Trophoblast cell (in vitro differentiated cells and primary cell): ENCODE measurements around the gene LYPD1. TPM values are rescaled to one million over a fixed set of nuclear protein-coding genes. Genes with fewer than 3 reads are reported as not detected.

Source experiments
- DNase-seq, 2 donors: peaks; one replicate each; pipeline ENCODE4 v3.0.0-alpha.2; 2016
- H2AFZ ChIP-seq: 2 replicates; pipeline ENCODE4 v1.6.1; 2013; ENCODE audit warnings: low read length, moderate library complexity, mild to moderate bottlenecking; ENCODE audit not compliant: insufficient read depth, poor library complexity
- H2AK5ac ChIP-seq: 2 replicates; pipeline ENCODE4 v1.6.1; 2013; ENCODE audit warnings: mild to moderate bottlenecking, low read length
- H2BK120ac ChIP-seq: 2 replicates; pipeline ENCODE4 v1.6.1; 2013; ENCODE audit warnings: low read length, mild to moderate bottlenecking, moderate library complexity; ENCODE audit not compliant: insufficient read depth, poor library complexity
- H2BK12ac ChIP-seq: 2 replicates; pipeline ENCODE4 v1.6.1; 2013; ENCODE audit warnings: mild to moderate bottlenecking, low read length, moderate library complexity
- H2BK5ac ChIP-seq: 2 replicates; pipeline ENCODE4 v1.6.1; 2013; ENCODE audit warnings: low read length, low read depth, moderate library complexity, mild to moderate bottlenecking; ENCODE audit not compliant: poor library complexity
- H3K14ac ChIP-seq: 2 replicates; pipeline ENCODE4 v1.6.1; 2013; ENCODE audit warnings: mild to moderate bottlenecking, low read length
- H3K18ac ChIP-seq: 2 replicates; pipeline ENCODE4 v1.6.1; 2013; ENCODE audit warnings: mild to moderate bottlenecking, low read length
- H3K23ac ChIP-seq: 2 replicates; pipeline ENCODE4 v1.6.1; 2013; ENCODE audit warnings: low read length
- H3K27ac ChIP-seq: 2 replicates; pipeline ENCODE4 v1.5.1; 2013; ENCODE audit warnings: low read depth, mild to moderate bottlenecking, inconsistent platforms, low read length, moderate library complexity
- H3K27me3 ChIP-seq: 2 replicates; pipeline ENCODE4 v1.6.1; 2013; ENCODE audit warnings: inconsistent platforms, mild to moderate bottlenecking, low read length, moderate library complexity; ENCODE audit not compliant: insufficient read depth
- H3K36me3 ChIP-seq, 2 experiments: 1 replicate in 1 of 2; 2 replicates in 1 of 2; pipeline ENCODE4 v1.6.1; 2013; ENCODE audit warnings: low read length in 2 of 2, mild to moderate bottlenecking in 2 of 2, moderate library complexity in 1 of 2; ENCODE audit not compliant: insufficient read depth in 2 of 2, control insufficient read depth in 1 of 2
- H3K4ac ChIP-seq: 2 replicates; pipeline ENCODE4 v1.6.1; 2013; ENCODE audit warnings: low read depth, mild to moderate bottlenecking, low read length, moderate library complexity
- H3K4me1 ChIP-seq, 2 experiments: 1 replicate in 1 of 2; 2 replicates in 1 of 2; pipeline ENCODE4 v1.6.1; 2013; ENCODE audit warnings: low read length in 2 of 2, mild to moderate bottlenecking in 2 of 2, moderate library complexity in 1 of 2; ENCODE audit not compliant: insufficient read depth in 2 of 2, control insufficient read depth in 1 of 2
- H3K4me2 ChIP-seq: 2 replicates; pipeline ENCODE4 v1.6.1; 2013; ENCODE audit warnings: inconsistent platforms, mild to moderate bottlenecking, low read length, moderate library complexity
- H3K4me3 ChIP-seq: 2 replicates; pipeline ENCODE4 v1.5.1; 2013; ENCODE audit warnings: mild to moderate bottlenecking, low read depth, low read length, inconsistent platforms
- H3K79me1 ChIP-seq: one replicate; pipeline ENCODE4 v1.6.1; 2013; ENCODE audit warnings: low read length
- H3K79me2 ChIP-seq: 2 replicates; pipeline ENCODE4 v1.6.1; 2013; ENCODE audit warnings: low read length, mild to moderate bottlenecking; ENCODE audit not compliant: control insufficient read depth, insufficient read depth, poor library complexity
- H3K9ac ChIP-seq: 2 replicates; pipeline ENCODE4 v1.6.1; 2013; ENCODE audit warnings: mild to moderate bottlenecking, low read length
- H3K9me3 ChIP-seq: 2 replicates; pipeline ENCODE4 v1.6.1; 2013; ENCODE audit warnings: low read depth, mild to moderate bottlenecking, control low read depth, inconsistent platforms, low read length; ENCODE audit not compliant: insufficient read depth
- H4K12ac ChIP-seq: 2 replicates; pipeline ENCODE4 v1.6.1; 2013; ENCODE audit warnings: low read depth, mild to moderate bottlenecking, low read length, moderate library complexity
- H4K8ac ChIP-seq: 2 replicates; pipeline ENCODE4 v1.6.1; 2013; ENCODE audit warnings: low read depth, mild to moderate bottlenecking, low read length, moderate library complexity
- H4K91ac ChIP-seq: one replicate; pipeline ENCODE4 v1.6.1; 2013; ENCODE audit warnings: low read depth, mild to moderate bottlenecking, low read length, moderate library complexity
- WGBS: extraction: QIAGEN DNeasy Blood & Tissue Kit; methylation state at CpG from one replicate; pipeline ENCODE4 v1.1.7; 2013; ENCODE audit warnings: missing lambda C conversion rate; ENCODE audit not compliant: insufficient read length, insufficient coverage; ENCODE audit errors: extremely low coverage; 5-methylcytosine and 5-hydroxymethylcytosine counted together
- polyA plus RNA-seq: library from polyadenylated mRNA; stranded (reverse); fragments of 200-250 nt; gene quantifications from 2 replicates; pipeline ENCODE4 v1.2.3, GENCODE V29; 2013

The LYPD1 gene, protein sequence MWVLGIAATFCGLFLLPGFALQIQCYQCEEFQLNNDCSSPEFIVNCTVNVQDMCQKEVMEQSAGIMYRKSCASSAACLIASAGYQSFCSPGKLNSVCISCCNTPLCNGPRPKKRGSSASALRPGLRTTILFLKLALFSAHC
- polyA plus RNA-seq, result 1.6 TPM in 2 replicates

- H2BK5ac ChIP-seq, result no peak within 1 kb of the TSS
- H2BK12ac ChIP-seq, result no peak within 1 kb of the TSS
- no peaks in the 10 kb centered on the region for H3K36me3 ChIP-seq
- H3K79me1 ChIP-seq, result no peaks in the 10 kb centered on the region
- no peak within 1 kb of the TSS for H3K18ac ChIP-seq
- DNase-seq, result no peak
- H3K4ac ChIP-seq, result no peak within 1 kb of the TSS
- H2AFZ ChIP-seq, result peak within 1 kb of the TSS; percentile 39
- H4K8ac ChIP-seq, result no peak within 1 kb of the TSS
- H3K14ac ChIP-seq, result no peak within 1 kb of the TSS
- no peak within 1 kb of the TSS for H3K9ac ChIP-seq
- peaks cover 29% of the 10 kb centered on the region for H3K27me3 ChIP-seq
- no peaks in the 10 kb centered on the region for H3K9me3 ChIP-seq
- H4K91ac ChIP-seq, result no peak within 1 kb of the TSS
- peak within 1 kb of the TSS; percentile 59 for H3K4me2 ChIP-seq
- no peak within 1 kb of the TSS for H3K27ac ChIP-seq
- H2BK120ac ChIP-seq, result peak within 1 kb of the TSS; percentile 25
- H3K79me2 ChIP-seq, result no peaks in the 10 kb centered on the region
- H3K4me3 ChIP-seq, result peak within 1 kb of the TSS; percentile 59
- H4K12ac ChIP-seq, result no peak within 1 kb of the TSS
- H3K4me1 ChIP-seq, result peaks cover 11 to 29% of the 10 kb centered on the region in 2 experiments
- H3K23ac ChIP-seq, result no peak within 1 kb of the TSS
- no peak within 1 kb of the TSS for H2AK5ac ChIP-seq
- no CpG with 5 or more reads among the region's 59 CpGs for WGBS
Observed at GRCh38 chr2:132669908-132670495, at the start of gene LYPD1. LYPD1 (minus strand) TSS chr2:132670205; CDS start chr2:132669932, 273 bp downstream.

DNA sequence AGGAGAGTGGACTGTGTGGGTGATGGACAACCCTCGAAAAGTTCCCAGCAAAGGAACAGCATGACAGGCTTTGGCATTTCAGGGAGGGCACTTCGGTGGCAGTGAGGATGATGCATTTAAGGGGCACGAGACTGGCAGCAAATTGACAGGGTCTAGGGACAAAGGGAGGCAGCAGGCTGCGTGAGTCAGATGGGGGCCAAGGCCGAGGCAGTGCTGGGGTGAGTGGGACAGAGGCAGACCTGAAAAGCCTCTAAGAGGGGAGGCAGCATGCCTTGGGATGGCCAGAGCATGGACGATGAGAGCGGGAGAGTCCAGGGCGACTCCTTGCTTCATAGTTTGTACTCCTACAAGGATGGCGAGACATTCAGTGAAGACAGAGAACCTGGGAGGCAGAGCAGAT is 49.5 kb upstream of the LYPD1 start:
- H3K4me3 ChIP-seq, result no peak overlapping the region
- DNase-seq, result no peak
- H3K27me3 ChIP-seq, result no peaks in the 10 kb centered on the region
- H2BK120ac ChIP-seq, result no peak overlapping the region
- H2AFZ ChIP-seq, result no peak overlapping the region
- no peak overlapping the region for H3K4me2 ChIP-seq
- no CpG with 5 or more reads among the region's 9 CpGs for WGBS
- H3K79me1 ChIP-seq, result no peaks in the 10 kb centered on the region
- H2BK12ac ChIP-seq, result no peak overlapping the region
- H2AK5ac ChIP-seq, result no peak overlapping the region
- no peak overlapping the region for H3K9ac ChIP-seq
- H3K9me3 ChIP-seq, result peaks cover 3% of the 10 kb centered on the region
- no peak overlapping the region for H3K14ac ChIP-seq
- H3K79me2 ChIP-seq, result no peaks in the 10 kb centered on the region
- no peak overlapping the region for H3K27ac ChIP-seq
- H4K8ac ChIP-seq, result no peak overlapping the region
- no peaks in the 10 kb centered on the region for H3K4me1 ChIP-seq
- no peak overlapping the region for H2BK5ac ChIP-seq
- no peak overlapping the region for H3K18ac ChIP-seq
- H3K4ac ChIP-seq, result no peak overlapping the region
- H3K36me3 ChIP-seq, result no peaks in the 10 kb centered on the region
- H4K91ac ChIP-seq, result no peak overlapping the region
- no peak overlapping the region for H4K12ac ChIP-seq
- no peak overlapping the region for H3K23ac ChIP-seq

DNA sequence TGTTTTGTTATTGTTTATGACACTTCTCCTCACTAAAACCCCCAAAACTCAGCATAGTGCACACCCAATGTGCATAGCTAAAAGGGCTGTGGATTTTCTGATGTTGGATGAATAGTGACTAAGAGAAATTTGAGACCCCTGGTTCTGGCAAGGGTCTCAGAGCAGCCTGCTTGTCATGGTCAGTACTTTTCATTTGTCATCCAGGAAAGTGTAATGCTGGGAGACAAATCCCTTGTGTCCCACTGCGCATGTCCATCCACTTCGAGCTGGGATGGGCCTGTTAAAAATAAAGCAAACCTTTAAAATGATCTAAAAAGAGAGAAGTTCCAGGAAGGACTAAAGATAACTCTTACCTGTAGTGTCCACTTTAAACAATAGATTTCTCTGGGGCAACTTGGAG is 46.9 kb upstream of the LYPD1 start:
- Histone ChIP-seq H2BK5ac (no peak overlapping the region), H3K4me2 (no peak overlapping the region), H3K27ac (no peak overlapping the region), H3K4me1 (no peaks in the 10 kb centered on the region), H4K8ac (no peak overlapping the region), H3K23ac (no peak overlapping the region), H4K91ac (no peak overlapping the region), H4K12ac (no peak overlapping the region), H2AFZ (no peak overlapping the region), H3K4me3 (no peak overlapping the region), H2BK12ac (no peak overlapping the region), H3K27me3 (no peaks in the 10 kb centered on the region), H2BK120ac (no peak overlapping the region), H3K18ac (no peak overlapping the region), H3K4ac (no peak overlapping the region), H3K36me3 (no peaks in the 10 kb centered on the region), H3K9me3 (no peaks in the 10 kb centered on the region), H3K79me1 (no peaks in the 10 kb centered on the region), H3K9ac (no peak overlapping the region), H3K14ac (no peak overlapping the region), H2AK5ac (no peak overlapping the region), H3K79me2 (no peaks in the 10 kb centered on the region)
- no peak for DNase-seq
- no CpG with 5 or more reads among the region's 2 CpGs for WGBS

GRCh38 chr2:132715386-132716351 is 45.7 kb upstream of the LYPD1 start:
- DNase-seq, result no peak
- Histone ChIP-seq H3K36me3 (no peaks in the 10 kb centered on the region), H4K12ac (no peak overlapping the region)

More at GRCh38 chr2:132715386-132716351, 45.7 kb upstream of the LYPD1 start:
- H2AFZ ChIP-seq, result no peak overlapping the region
- H3K4me1 ChIP-seq, result no peaks in the 10 kb centered on the region
- no peak overlapping the region for H4K8ac ChIP-seq
- no peaks in the 10 kb centered on the region for H3K27me3 ChIP-seq
- H3K4ac ChIP-seq, result no peak overlapping the region
- H2BK120ac ChIP-seq, result no peak overlapping the region
- no peaks in the 10 kb centered on the region for H3K79me1 ChIP-seq
- no peak overlapping the region for H3K27ac ChIP-seq
- H3K4me3 ChIP-seq, result no peak overlapping the region
- H3K18ac ChIP-seq, result no peak overlapping the region
- H3K14ac ChIP-seq, result no peak overlapping the region
- no peak overlapping the region for H2BK5ac ChIP-seq
- no peak overlapping the region for H3K9ac ChIP-seq
- WGBS, result no CpG with 5 or more reads among the region's 7 CpGs
- no peaks in the 10 kb centered on the region for H3K79me2 ChIP-seq
- no peak overlapping the region for H3K4me2 ChIP-seq
- H2BK12ac ChIP-seq, result no peak overlapping the region
- H2AK5ac ChIP-seq, result no peak overlapping the region
- no peak overlapping the region for H4K91ac ChIP-seq
- no peak overlapping the region for H3K23ac ChIP-seq
- no peaks in the 10 kb centered on the region for H3K9me3 ChIP-seq
